Thyroid gland (tissue), 4 donors: ENCODE measurements around the gene PROZ.

ENCODE experiments used
- CTCF ChIP-seq, 6 experiments: fragments of 200-600 bp in 3 of 6; fragments of 450-650 bp in 3 of 6; sonication (generic) in 3 of 6; IDR thresholded peaks; one replicate each; pipeline ENCODE4 v1.5.1; 2016 to 2019; ENCODE audit warnings: antibody characterized with exemption in 6 of 6, mild to moderate bottlenecking in 2 of 6, inconsistent platforms in 1 of 6, moderate library complexity in 1 of 6
- POLR2A ChIP-seq, 2 donors: fragments of 450-650 bp; IDR thresholded peaks; one replicate each; pipeline ENCODE4 v1.6.1; 2017; ENCODE audit warnings: antibody characterized with exemption in 2 of 2, mild to moderate bottlenecking in 2 of 2, moderate library complexity in 1 of 2

GRCh38 chr13:113115363-113116205 lies 42.9 kb upstream of the PROZ start:
- TF ChIP-seq CTCF (IDR thresholded peaks at IDR 0.05) = no peak
- TF ChIP-seq POLR2A (IDR thresholded peaks at IDR 0.05) = no peak
